CD14-positive monocyte (primary cell): ENCODE measurements around the gene CDYL2. TPM values are rescaled to one million over a fixed set of nuclear protein-coding genes. Genes with fewer than 3 reads are reported as not detected.

Experiments
- DNase-seq, 3 donors: peaks; one replicate each; pipeline ENCODE4 v3.0.0-alpha.2; 2011 to 2022
- H2AFZ ChIP-seq: 2 replicates; pipeline ENCODE4 v1.6.0; 2012; ENCODE audit warnings: mild to moderate bottlenecking, low read depth, low read length, inconsistent platforms; ENCODE audit not compliant: insufficient read depth, poor library complexity, severe bottlenecking
- H3K27ac ChIP-seq, 2 donors: 1 replicate in 1 of 2; 2 replicates in 1 of 2; pipeline ENCODE4 v1.5.1; 2012 to 2013; ENCODE audit warnings: low read length in 2 of 2, control low read depth in 1 of 2, inconsistent platforms in 1 of 2, low read depth in 1 of 2, mild to moderate bottlenecking in 1 of 2
- H3K27me3 ChIP-seq, 2 donors: one replicate each; pipeline versions ENCODE4 v1.6.0 to v1.6.1; 2011 to 2013; ENCODE audit warnings: low read length in 2 of 2; ENCODE audit not compliant: control insufficient read depth in 2 of 2, insufficient read depth in 2 of 2
- H3K36me3 ChIP-seq, 2 donors: replicated peaks in 1 of 2; 1 replicate in 1 of 2; 2 replicates in 1 of 2; pipeline versions ENCODE4 v1.5.1 to v1.6.1; 2012 to 2013; ENCODE audit warnings: low read length in 2 of 2, control low read depth in 1 of 2, inconsistent platforms in 1 of 2, mild to moderate bottlenecking in 1 of 2; ENCODE audit not compliant: insufficient read depth in 2 of 2, control insufficient read depth in 1 of 2
- H3K4me1 ChIP-seq, 2 donors: 1 replicate in 1 of 2; 2 replicates in 1 of 2; pipeline versions ENCODE4 v1.5.1 to v1.6.1; 2012 to 2013; ENCODE audit warnings: low read length in 2 of 2, control low read depth in 1 of 2, inconsistent platforms in 1 of 2, mild to moderate bottlenecking in 1 of 2, moderate library complexity in 1 of 2; ENCODE audit not compliant: insufficient read depth in 2 of 2, control insufficient read depth in 1 of 2
- H3K4me2 ChIP-seq: replicated peaks from 2 replicates; pipeline ENCODE3; 2012; ENCODE audit warnings: low read length, moderate library complexity, mild to moderate bottlenecking; ENCODE audit not compliant: poor library complexity, severe bottlenecking; ENCODE audit errors: extremely low read depth
- H3K4me3 ChIP-seq, 3 experiments: fragments of 200-600 bp in 1 of 3; sonication (generic) in 1 of 3; replicated peaks in 1 of 3; 1 replicate in 2 of 3; 2 replicates in 1 of 3; pipeline ENCODE4 v1.5.1; 2011 to 2013; ENCODE audit warnings: low read length in 3 of 3, mild to moderate bottlenecking in 3 of 3, control low read depth in 2 of 3, low read depth in 2 of 3, inconsistent platforms in 1 of 3, moderate library complexity in 1 of 3
- H3K79me2 ChIP-seq: 2 replicates; pipeline ENCODE4 v1.6.0; 2012; ENCODE audit warnings: mild to moderate bottlenecking, control low read depth, inconsistent platforms, low read length, moderate library complexity; ENCODE audit not compliant: insufficient read depth
- H3K9ac ChIP-seq: 2 replicates; pipeline ENCODE4 v1.6.0; 2017; ENCODE audit warnings: low read length, mild to moderate bottlenecking; ENCODE audit not compliant: insufficient read depth, poor library complexity, severe bottlenecking
- H3K9me3 ChIP-seq, 2 donors: replicated peaks in 1 of 2; 1 replicate in 1 of 2; 2 replicates in 1 of 2; pipeline versions ENCODE4 v1.5.1 to v1.6.1; 2012 to 2013; ENCODE audit warnings: low read length in 2 of 2, control low read depth in 1 of 2; ENCODE audit not compliant: control insufficient read depth in 1 of 2, insufficient read depth in 1 of 2
- H4K20me1 ChIP-seq: 2 replicates; pipeline ENCODE4 v1.6.0; 2012; ENCODE audit warnings: mild to moderate bottlenecking, low read length, control low read depth, moderate library complexity; ENCODE audit not compliant: insufficient read depth
- H3K27ac Mint-ChIP-seq, 7 donors: one replicate each; pipeline ENCODE4 v1.8.0; 2020; ENCODE audit warnings: mild to moderate bottlenecking in 7 of 7, mixed read lengths in 7 of 7, moderate library complexity in 6 of 7, inconsistent platforms in 2 of 7
- H3K27me3 Mint-ChIP-seq, 3 donors: one replicate each; pipeline ENCODE4 v1.8.0; 2021 to 2022; ENCODE audit warnings: low read depth in 3 of 3, mild to moderate bottlenecking in 3 of 3, mixed read lengths in 3 of 3, moderate library complexity in 3 of 3, inconsistent platforms in 1 of 3
- H3K36me3 Mint-ChIP-seq, 2 donors: one replicate each; pipeline ENCODE4 v1.8.0; 2020; ENCODE audit warnings: mixed read lengths in 2 of 2, inconsistent platforms in 1 of 2, mild to moderate bottlenecking in 1 of 2
- H3K4me1 Mint-ChIP-seq: one replicate; pipeline ENCODE4 v1.8.0; 2020; ENCODE audit warnings: mild to moderate bottlenecking, mixed read lengths
- H3K4me3 Mint-ChIP-seq, 2 donors: one replicate each; pipeline ENCODE4 v1.8.0; 2020; ENCODE audit warnings: mild to moderate bottlenecking in 2 of 2, mixed read lengths in 2 of 2, moderate library complexity in 1 of 2
- H3K9me3 Mint-ChIP-seq, 7 donors: one replicate each; pipeline ENCODE4 v1.8.0; 2020 to 2022; ENCODE audit warnings: mixed read lengths in 7 of 7, mild to moderate bottlenecking in 6 of 7, moderate library complexity in 6 of 7, inconsistent platforms in 2 of 7
- WGBS: methylation state at CpG from one replicate; pipeline ENCODE4 v1.1.5; 2013; ENCODE audit warnings: missing lambda C conversion rate; ENCODE audit not compliant: insufficient coverage; 5-methylcytosine and 5-hydroxymethylcytosine counted together
- intact Hi-C, 2 donors: fragments of 100-400 bp; cut with micrococcal nuclease; formaldehyde crosslinking; loops; one replicate each; pipeline versions ENCODE4 v1.15.0 to v1.15.1; 2023
- polyA plus RNA-seq, 3 donors: library from polyadenylated mRNA; depleted of rRNA in 1 of 3; unstranded in 2 of 3; stranded (reverse) in 1 of 3; fragments of 300-500 nt in 2 of 3; fragments of >200 nt in 1 of 3; fragmentation: Illumina TruSeq in 2 of 3; gene quantifications; 1 replicate in 2 of 3; 2 replicates in 1 of 3; pipeline ENCODE4 v1.2.3, GENCODE V29; 2012 to 2021
- TF ChIP-seq, protein P1 (sequence below): fragments of 200-600 bp; IDR thresholded peaks from one replicate; pipeline ENCODE4 v1.8.0; 2022; ENCODE audit warnings: antibody characterized with exemption, mild to moderate bottlenecking

CDYL2 gene
- polyA plus RNA-seq, 3 donors = 0.42 to 2.6 (median 0.93) TPM

GRCh38 chr16:80583466-80583865 is 220.9 kb downstream of the CDYL2 start:
- Histone ChIP-seq H3K4me3 (no peak overlapping the region), H3K9ac (no peak overlapping the region), H3K36me3 (no peaks in the 10 kb centered on the region), H3K79me2 (no peaks in the 10 kb centered on the region), H3K4me1 (peaks cover 0 to 3% of the 10 kb centered on the region in 2 donors), H4K20me1 (no peaks in the 10 kb centered on the region), H3K27me3 (no peaks in the 10 kb centered on the region), H3K9me3 (peaks cover 0 to 2% of the 10 kb centered on the region in 2 donors), H3K27ac (no peak overlapping the region), H2AFZ (no peak overlapping the region), H3K4me2 (no peak overlapping the region)
- intact Hi-C loops = no loop called here
- Mint-ChIP-seq H3K4me1 (peaks cover 7% of the 10 kb centered on the region), H3K36me3 (no peaks in the 10 kb centered on the region), H3K4me3 (no peak overlapping the region), H3K27ac (no peak overlapping the region), H3K9me3 (peaks cover 0 to 6% (median 2%) of the 10 kb centered on the region in 7 donors), H3K27me3 (peaks cover 0 to 8% (median 5%) of the 10 kb centered on the region in 3 donors)
- no peak for DNase-seq
- TF ChIP-seq, protein P1, sequence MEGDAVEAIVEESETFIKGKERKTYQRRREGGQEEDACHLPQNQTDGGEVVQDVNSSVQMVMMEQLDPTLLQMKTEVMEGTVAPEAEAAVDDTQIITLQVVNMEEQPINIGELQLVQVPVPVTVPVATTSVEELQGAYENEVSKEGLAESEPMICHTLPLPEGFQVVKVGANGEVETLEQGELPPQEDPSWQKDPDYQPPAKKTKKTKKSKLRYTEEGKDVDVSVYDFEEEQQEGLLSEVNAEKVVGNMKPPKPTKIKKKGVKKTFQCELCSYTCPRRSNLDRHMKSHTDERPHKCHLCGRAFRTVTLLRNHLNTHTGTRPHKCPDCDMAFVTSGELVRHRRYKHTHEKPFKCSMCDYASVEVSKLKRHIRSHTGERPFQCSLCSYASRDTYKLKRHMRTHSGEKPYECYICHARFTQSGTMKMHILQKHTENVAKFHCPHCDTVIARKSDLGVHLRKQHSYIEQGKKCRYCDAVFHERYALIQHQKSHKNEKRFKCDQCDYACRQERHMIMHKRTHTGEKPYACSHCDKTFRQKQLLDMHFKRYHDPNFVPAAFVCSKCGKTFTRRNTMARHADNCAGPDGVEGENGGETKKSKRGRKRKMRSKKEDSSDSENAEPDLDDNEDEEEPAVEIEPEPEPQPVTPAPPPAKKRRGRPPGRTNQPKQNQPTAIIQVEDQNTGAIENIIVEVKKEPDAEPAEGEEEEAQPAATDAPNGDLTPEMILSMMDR = no peak
- WGBS = 86% methylated on average over 3 of the region's 3 CpGs

DNA sequence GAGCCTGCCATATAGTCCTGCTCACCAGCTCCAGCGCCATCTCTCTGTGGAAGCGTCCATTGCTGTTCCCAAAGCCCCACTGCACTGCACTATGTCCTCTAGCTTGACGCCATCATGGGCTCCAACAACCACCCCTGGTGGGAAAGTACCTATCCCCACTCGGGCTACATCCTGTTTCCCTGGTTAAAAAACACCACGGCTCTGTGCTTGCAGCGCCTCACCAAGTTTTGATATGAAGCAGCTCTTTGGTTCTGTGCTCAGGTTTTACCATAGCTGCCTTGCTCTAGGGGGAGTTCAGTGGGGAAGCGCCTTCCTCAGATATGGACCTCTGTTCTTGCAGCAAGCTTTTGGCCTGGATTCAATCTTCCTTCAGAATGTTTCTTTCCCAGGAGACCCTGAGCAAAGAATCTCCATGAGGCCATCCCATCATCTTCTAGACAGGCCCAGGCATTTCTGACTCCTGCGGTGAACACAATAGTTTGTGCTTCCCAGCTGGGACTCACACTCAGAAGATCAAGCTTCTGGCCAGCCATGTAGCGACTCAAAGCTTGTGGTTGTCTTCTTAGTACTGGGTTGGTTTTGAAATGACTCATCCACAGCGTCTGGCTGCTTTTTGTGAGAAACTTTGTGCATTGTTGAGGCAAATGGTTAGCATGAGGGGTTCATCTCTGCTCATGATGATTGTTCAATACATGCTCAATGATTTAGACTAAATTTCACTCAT is 224.1 kb downstream of the CDYL2 start:
- no peak overlapping the region for H2AFZ ChIP-seq
- WGBS = 92% methylated on average over 8 of the region's 10 CpGs

More for the DNA sequence above, 224.1 kb downstream of the CDYL2 start:
- TF ChIP-seq, protein P1 = no peak
- Mint-ChIP-seq H3K27me3 (peaks cover 0 to 8% (median 8%) of the 10 kb centered on the region in 3 donors), H3K36me3 (no peaks in the 10 kb centered on the region), H3K27ac (peak overlapping the region in 1 of 7 donors; percentile 8), H3K4me3 (no peak overlapping the region), H3K4me1 (no peaks in the 10 kb centered on the region), H3K9me3 (peaks cover 0 to 4% (median 2%) of the 10 kb centered on the region in 7 donors)
- DNase-seq = no peak
- no peaks in the 10 kb centered on the region for H3K4me1 ChIP-seq
- H4K20me1 ChIP-seq = no peaks in the 10 kb centered on the region
- H3K27ac ChIP-seq = no peak overlapping the region
- H3K4me3 ChIP-seq = no peak overlapping the region
- H3K9ac ChIP-seq = no peak overlapping the region
- no peak overlapping the region for H3K4me2 ChIP-seq
- H3K36me3 ChIP-seq = no peaks in the 10 kb centered on the region
- peaks cover 0 to 2% of the 10 kb centered on the region in 2 donors for H3K9me3 ChIP-seq
- no peaks in the 10 kb centered on the region for H3K79me2 ChIP-seq
- no peaks in the 10 kb centered on the region for H3K27me3 ChIP-seq
- intact Hi-C loops = no loop called here
